ENCODE results near the gene RBFOX2. TPM values are rescaled to one million over a fixed set of nuclear protein-coding genes. Genes with fewer than 3 reads are reported as not detected.

The RBFOX2 gene
- total and polyA plus RNA-seq, 2 of the 8 experiments (the other 6 are each of a cell fraction or from before 2014, with no cell fraction given) = 121 to 122 TPM

GRCh38 chr22:35783943-35784614, 244.5 kb downstream of the RBFOX2 start:
- CTCF ChIA-PET (ENCODE audit: partially characterized antibody) = no interaction called here
- Histone ChIP-seq H4K91ac (replicated peaks; ENCODE audit: insufficient read length, low read length) (no peak overlapping the region), H3K79me1 (ENCODE audit: low read depth, low read length) (0 out of 2 replicates have a peak, but pooled peaks cover 2% of the 10 kb centered on the region), H3K56ac (replicated peaks; ENCODE audit: insufficient read length, low read depth, low read length) (no peak overlapping the region), H2BK20ac (ENCODE audit: low read length) (no peak overlapping the region), H3K18ac (ENCODE audit: extremely low read depth, low read length) (no peak overlapping the region), H4K5ac (ENCODE audit: insufficient read length, low read depth, low read length) (no peak overlapping the region), H3K23ac (ENCODE audit: insufficient read length) (no peak overlapping the region), H4K20me1 (replicated peaks in 1 of 2; ENCODE audit: control insufficient read depth in 1 of 2, insufficient read depth in 2 of 2, low read length in 2 of 2) (peaks cover 3 to 10% of the 10 kb centered on the region in 2 experiments), H2BK12ac (ENCODE audit: low read depth, low read length) (no peak overlapping the region), H2BK5ac (ENCODE audit: low read depth, low read length) (no peak overlapping the region; the same call in 1 of the 2 replicates), H3K23me2 (ENCODE audit: low read depth, low read length) (no peaks in the 10 kb centered on the region), H3K36me3 (ENCODE audit: control insufficient read depth in 2 of 4, insufficient read depth in 4 of 4, low read length in 3 of 4) (peaks cover 2 to 11% (median 8%) of the 10 kb centered on the region in 4 experiments), H3K4me1 (replicated peaks in 1 of 4; ENCODE audit: control insufficient read depth in 3 of 4, insufficient read depth in 4 of 4, low read length in 3 of 4) (peaks cover 0 to 4% (median under 1%) of the 10 kb centered on the region in 4 experiments; a peak in 3 of 7 replicates), H3K9me3 (ENCODE audit: insufficient read depth in 2 of 2, low read depth in 1 of 2, low read length in 1 of 2) (no peaks in the 10 kb centered on the region), H2AFZ (ENCODE audit: low read length) (no peak overlapping the region), H3K79me2 (ENCODE audit: control insufficient read depth in 1 of 2, insufficient read depth in 2 of 2, low read length in 2 of 2) (peaks cover 0 to 5% of the 10 kb centered on the region in 2 experiments; a peak in 2 of 4 replicates), H3K27ac (ENCODE audit: low read depth, low read length) (no peak overlapping the region), H3K4me3 (ENCODE audit: extremely low read depth in 1 of 4, insufficient read depth in 2 of 4, low read depth in 3 of 4, low read length in 4 of 4) (no peak overlapping the region), H2AK5ac (ENCODE audit: low read depth, low read length) (no peak overlapping the region), H3K14ac (ENCODE audit: insufficient read length) (no peak overlapping the region), H3K27me3 (replicated peaks in 1 of 4; ENCODE audit: control insufficient read depth in 3 of 4, extremely low read depth in 1 of 4, insufficient read depth in 3 of 4, low read length in 3 of 4) (no peaks in the 10 kb centered on the region), H4K8ac (ENCODE audit: extremely low read depth, insufficient read depth, low read length) (peak overlapping the region; percentile 7; the same call in 1 of the 2 replicates), H3K9ac (replicated peaks in 1 of 4; ENCODE audit: extremely low read depth in 1 of 4, low read depth in 3 of 4, low read length in 3 of 4) (no peak overlapping the region), H3K4me2 (ENCODE audit: insufficient read depth in 1 of 2, low read depth in 2 of 2, low read length in 2 of 2) (no peak overlapping the region), H2BK15ac (ENCODE audit: low read length) (no peak overlapping the region), H2BK120ac (replicated peaks; ENCODE audit: low read depth, low read length) (no peak overlapping the region), H3K4ac (replicated peaks; ENCODE audit: insufficient read length, low read depth, low read length) (no peak overlapping the region)
- no peak for TF ChIP-seq PHF8 (conservative IDR thresholded peaks at IDR 0.05; ENCODE audit: low read depth, low read length)
- TF ChIP-seq E2F6 (IDR thresholded peaks at IDR 0.05) = no peak
- FAIRE-seq (no peak), DNase-seq (ENCODE audit: low read depth in 1 of 2, low spot score in 2 of 2) (no peak)
- WGBS, 2 experiments (ENCODE audit: extremely low coverage in 1 of 2, insufficient coverage in 1 of 2, insufficient read length in 1 of 2, insufficient replicate concordance in 2 of 2, low coverage in 1 of 2, low lambda C conversion rate in 2 of 2, missing lambda C conversion rate in 1 of 2) = 89% methylated on average over 11 of the region's 11 CpGs; no CpG with 5 or more reads in 1 of the 2 experiments
- POLR2A ChIA-PET (ENCODE audit: partially characterized antibody) = no interaction called here

All from H1 (cell line).